ENCODE results near the gene SMARCC1. TPM values are rescaled to one million over a fixed set of nuclear protein-coding genes. Genes with fewer than 3 reads are reported as not detected.

The SMARCC1 gene
- total RNA-seq, 1 experiment from 2014 or later, result 168 TPM

DNA sequence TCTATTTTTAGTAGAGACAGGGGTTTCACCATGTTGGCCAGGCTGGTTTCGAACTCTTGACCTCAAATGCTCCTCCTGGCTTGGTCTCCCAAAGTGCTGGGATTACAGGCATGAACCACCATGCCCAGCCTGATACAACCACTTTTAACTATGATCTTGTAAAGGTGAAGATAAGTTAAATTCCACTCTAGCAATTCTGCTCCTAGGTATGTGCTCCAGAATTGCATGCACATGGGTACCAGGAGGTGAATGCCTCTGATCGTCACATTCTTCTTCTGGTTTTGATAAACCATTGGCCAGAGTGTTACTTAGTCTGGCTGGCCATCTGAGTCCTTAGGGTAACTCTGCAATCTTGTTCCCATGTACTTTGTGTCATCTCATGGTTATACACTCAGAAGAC lies 225.3 kb downstream of the SMARCC1 start:
- CTCF ChIA-PET, result no interaction called here
- Histone ChIP-seq H2AFZ (ENCODE audit: low read depth, low read length, poor library complexity, severe bottlenecking) (no peak overlapping the region), H3K9me2 (ENCODE audit: insufficient read depth) (no peaks in the 10 kb centered on the region), H3K4me3 (replicated peaks in 1 of 2; ENCODE audit: low read depth in 1 of 2, low read length in 2 of 2) (no peak overlapping the region), H3K4me2 (ENCODE audit: low read length) (no peak overlapping the region), H3K27me3 (ENCODE audit: insufficient read depth, low read length) (no peaks in the 10 kb centered on the region), H3K36me3 (ENCODE audit: control insufficient read depth in 1 of 2, insufficient read depth in 2 of 2, low read length in 2 of 2) (no peaks in the 10 kb centered on the region), H3K9ac (ENCODE audit: low read length) (no peak overlapping the region), H3K79me2 (ENCODE audit: insufficient read depth, low read length) (no peaks in the 10 kb centered on the region), H3K27ac (ENCODE audit: low read depth, low read length) (no peak overlapping the region), H3K9me3 (ENCODE audit: control insufficient read depth in 1 of 2, insufficient read depth in 1 of 2, low read depth in 1 of 2, low read length in 2 of 2) (no peaks in the 10 kb centered on the region), H4K20me1 (ENCODE audit: insufficient read depth) (no peaks in the 10 kb centered on the region), H3K4me1 (ENCODE audit: control insufficient read depth in 1 of 2, insufficient read depth in 2 of 2, low read length in 2 of 2) (no peaks in the 10 kb centered on the region)
- POLR2A ChIA-PET, result no interaction called here
- DNase-seq (ENCODE audit: low read depth, low spot score) (no peak), ATAC-seq (no peak)
- intact Hi-C loops (cut with micrococcal nuclease), result no loop called here
- RAD21 ChIA-PET (ENCODE audit: low non-redundant PET in 1 of 2, low total read pairs in 2 of 2, uncharacterized antibody in 2 of 2, unreplicated experiment in 2 of 2), result no interaction called here
- no TSS peak for BruUV-seq (replicated peaks)
- no peak for TF ChIP-seq SIN3A (IDR thresholded peaks at IDR 0.05; ENCODE audit: low read depth)
- TF ChIP-seq, protein P1, sequence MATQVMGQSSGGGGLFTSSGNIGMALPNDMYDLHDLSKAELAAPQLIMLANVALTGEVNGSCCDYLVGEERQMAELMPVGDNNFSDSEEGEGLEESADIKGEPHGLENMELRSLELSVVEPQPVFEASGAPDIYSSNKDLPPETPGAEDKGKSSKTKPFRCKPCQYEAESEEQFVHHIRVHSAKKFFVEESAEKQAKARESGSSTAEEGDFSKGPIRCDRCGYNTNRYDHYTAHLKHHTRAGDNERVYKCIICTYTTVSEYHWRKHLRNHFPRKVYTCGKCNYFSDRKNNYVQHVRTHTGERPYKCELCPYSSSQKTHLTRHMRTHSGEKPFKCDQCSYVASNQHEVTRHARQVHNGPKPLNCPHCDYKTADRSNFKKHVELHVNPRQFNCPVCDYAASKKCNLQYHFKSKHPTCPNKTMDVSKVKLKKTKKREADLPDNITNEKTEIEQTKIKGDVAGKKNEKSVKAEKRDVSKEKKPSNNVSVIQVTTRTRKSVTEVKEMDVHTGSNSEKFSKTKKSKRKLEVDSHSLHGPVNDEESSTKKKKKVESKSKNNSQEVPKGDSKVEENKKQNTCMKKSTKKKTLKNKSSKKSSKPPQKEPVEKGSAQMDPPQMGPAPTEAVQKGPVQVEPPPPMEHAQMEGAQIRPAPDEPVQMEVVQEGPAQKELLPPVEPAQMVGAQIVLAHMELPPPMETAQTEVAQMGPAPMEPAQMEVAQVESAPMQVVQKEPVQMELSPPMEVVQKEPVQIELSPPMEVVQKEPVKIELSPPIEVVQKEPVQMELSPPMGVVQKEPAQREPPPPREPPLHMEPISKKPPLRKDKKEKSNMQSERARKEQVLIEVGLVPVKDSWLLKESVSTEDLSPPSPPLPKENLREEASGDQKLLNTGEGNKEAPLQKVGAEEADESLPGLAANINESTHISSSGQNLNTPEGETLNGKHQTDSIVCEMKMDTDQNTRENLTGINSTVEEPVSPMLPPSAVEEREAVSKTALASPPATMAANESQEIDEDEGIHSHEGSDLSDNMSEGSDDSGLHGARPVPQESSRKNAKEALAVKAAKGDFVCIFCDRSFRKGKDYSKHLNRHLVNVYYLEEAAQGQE (IDR thresholded peaks at IDR 0.05; ENCODE audit: low read depth), result no peak
- TF ChIP-seq POLR2A (IDR thresholded peaks at IDR 0.05; ENCODE audit: borderline replicate concordance, extremely low read depth, insufficient read depth, insufficient read length), result no peak
- no peak for TF ChIP-seq POLR2AphosphoS5 (IDR thresholded peaks at IDR 0.05; ENCODE audit: low read depth, low read length)
- TF ChIP-seq, protein P2, sequence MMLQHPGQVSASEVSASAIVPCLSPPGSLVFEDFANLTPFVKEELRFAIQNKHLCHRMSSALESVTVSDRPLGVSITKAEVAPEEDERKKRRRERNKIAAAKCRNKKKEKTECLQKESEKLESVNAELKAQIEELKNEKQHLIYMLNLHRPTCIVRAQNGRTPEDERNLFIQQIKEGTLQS (IDR thresholded peaks at IDR 0.05), result no peak
- TF ChIP-seq, protein P3, sequence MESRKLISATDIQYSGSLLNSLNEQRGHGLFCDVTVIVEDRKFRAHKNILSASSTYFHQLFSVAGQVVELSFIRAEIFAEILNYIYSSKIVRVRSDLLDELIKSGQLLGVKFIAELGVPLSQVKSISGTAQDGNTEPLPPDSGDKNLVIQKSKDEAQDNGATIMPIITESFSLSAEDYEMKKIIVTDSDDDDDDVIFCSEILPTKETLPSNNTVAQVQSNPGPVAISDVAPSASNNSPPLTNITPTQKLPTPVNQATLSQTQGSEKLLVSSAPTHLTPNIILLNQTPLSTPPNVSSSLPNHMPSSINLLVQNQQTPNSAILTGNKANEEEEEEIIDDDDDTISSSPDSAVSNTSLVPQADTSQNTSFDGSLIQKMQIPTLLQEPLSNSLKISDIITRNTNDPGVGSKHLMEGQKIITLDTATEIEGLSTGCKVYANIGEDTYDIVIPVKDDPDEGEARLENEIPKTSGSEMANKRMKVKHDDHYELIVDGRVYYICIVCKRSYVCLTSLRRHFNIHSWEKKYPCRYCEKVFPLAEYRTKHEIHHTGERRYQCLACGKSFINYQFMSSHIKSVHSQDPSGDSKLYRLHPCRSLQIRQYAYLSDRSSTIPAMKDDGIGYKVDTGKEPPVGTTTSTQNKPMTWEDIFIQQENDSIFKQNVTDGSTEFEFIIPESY (IDR thresholded peaks at IDR 0.05; ENCODE audit: extremely low read depth, insufficient replicate concordance, low read length), result no peak
- no peak for TF ChIP-seq ELF1 (IDR thresholded peaks at IDR 0.05; ENCODE audit: borderline replicate concordance, low read depth)
- no peak for TF ChIP-seq EGR1 (IDR thresholded peaks at IDR 0.05; ENCODE audit: low read depth)
- no peak for TF ChIP-seq CEBPB (IDR thresholded peaks at IDR 0.05; ENCODE audit: low read depth)
- TF ChIP-seq, protein P4, sequence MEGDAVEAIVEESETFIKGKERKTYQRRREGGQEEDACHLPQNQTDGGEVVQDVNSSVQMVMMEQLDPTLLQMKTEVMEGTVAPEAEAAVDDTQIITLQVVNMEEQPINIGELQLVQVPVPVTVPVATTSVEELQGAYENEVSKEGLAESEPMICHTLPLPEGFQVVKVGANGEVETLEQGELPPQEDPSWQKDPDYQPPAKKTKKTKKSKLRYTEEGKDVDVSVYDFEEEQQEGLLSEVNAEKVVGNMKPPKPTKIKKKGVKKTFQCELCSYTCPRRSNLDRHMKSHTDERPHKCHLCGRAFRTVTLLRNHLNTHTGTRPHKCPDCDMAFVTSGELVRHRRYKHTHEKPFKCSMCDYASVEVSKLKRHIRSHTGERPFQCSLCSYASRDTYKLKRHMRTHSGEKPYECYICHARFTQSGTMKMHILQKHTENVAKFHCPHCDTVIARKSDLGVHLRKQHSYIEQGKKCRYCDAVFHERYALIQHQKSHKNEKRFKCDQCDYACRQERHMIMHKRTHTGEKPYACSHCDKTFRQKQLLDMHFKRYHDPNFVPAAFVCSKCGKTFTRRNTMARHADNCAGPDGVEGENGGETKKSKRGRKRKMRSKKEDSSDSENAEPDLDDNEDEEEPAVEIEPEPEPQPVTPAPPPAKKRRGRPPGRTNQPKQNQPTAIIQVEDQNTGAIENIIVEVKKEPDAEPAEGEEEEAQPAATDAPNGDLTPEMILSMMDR (IDR thresholded peaks at IDR 0.05 in 2 of 3, conservative IDR thresholded peaks at IDR 0.05 in 1 of 3; ENCODE audit: borderline replicate concordance in 1 of 3, insufficient read depth in 1 of 3, low read depth in 2 of 3, low read length in 2 of 3), result no peak
- TF ChIP-seq CBX3 (IDR thresholded peaks at IDR 0.05; ENCODE audit: low read depth), result no peak
- TF ChIP-seq ZNF274 (IDR thresholded peaks at IDR 0.05; ENCODE audit: low read depth, low read length), result no peak
- no peak for TF ChIP-seq RAD21 (IDR thresholded peaks at IDR 0.05; ENCODE audit: low read depth)
- TF ChIP-seq EZH2phosphoT487 (IDR thresholded peaks at IDR 0.05; ENCODE audit: borderline replicate concordance), result no peak
- TF ChIP-seq ZFX (IDR thresholded peaks at IDR 0.05), result no peak
- no peak for TF ChIP-seq TCF7L2 (IDR thresholded peaks at IDR 0.05; ENCODE audit: borderline replicate concordance, extremely low read depth, insufficient read depth, insufficient read length)
